GM10847 (cell line): ENCODE results near the gene PPM1H.

Source experiments
- POLR2A ChIP-seq: IDR thresholded peaks from 2 replicates; pipeline ENCODE4 v1.6.1; 2011; ENCODE audit not compliant: insufficient read length; ENCODE audit errors: extremely low read depth

Gene PPM1H

DNA sequence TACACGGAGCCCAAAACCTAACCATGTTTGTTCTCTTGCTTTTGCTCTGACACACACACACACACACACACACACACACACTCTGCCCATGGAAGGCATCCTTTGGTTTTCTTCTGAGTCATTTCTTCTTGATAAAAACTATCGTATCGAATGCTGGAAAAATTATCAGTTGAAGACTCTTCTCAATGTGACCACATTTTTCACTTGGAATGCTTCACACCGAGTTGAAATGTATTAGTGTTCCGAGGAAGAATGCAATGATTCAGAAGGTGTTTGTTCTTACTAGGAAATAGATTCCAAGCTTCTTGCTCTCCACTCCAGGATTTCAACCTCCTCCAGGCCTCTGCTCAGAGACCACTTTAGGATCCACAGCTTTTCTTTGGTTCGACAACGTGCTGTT is 242.1 kb downstream of the PPM1H start:
- TF ChIP-seq POLR2A = no peak

GRCh38 chr12:62691309-62691708 is 243.6 kb downstream of the PPM1H start:
- TF ChIP-seq POLR2A = no peak

- TF ChIP-seq POLR2A = no peak
Measured at GRCh38 chr12:62689042-62689839, 245.7 kb downstream of the PPM1H start.

DNA sequence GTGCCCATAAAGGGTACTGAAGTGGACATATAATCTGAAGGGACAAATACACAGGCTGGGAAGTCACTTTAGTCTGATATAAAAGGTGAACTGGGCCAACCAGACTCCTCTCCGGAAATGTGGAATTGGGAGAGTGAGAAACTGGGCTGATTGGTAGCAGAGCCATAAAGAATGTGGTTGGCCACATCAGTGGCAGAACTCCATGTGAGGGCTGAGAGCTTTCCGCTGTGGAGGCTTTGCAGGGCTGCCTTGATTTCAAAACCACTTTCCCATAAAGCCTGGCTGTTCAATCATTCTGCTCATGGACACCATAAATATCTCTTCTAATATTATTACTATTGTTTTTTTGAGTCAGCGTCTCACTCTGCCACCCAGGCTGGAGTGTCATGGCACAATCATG is 248.0 kb downstream of the PPM1H start:
- TF ChIP-seq POLR2A = no peak

- no peak for TF ChIP-seq POLR2A
Measured at GRCh38 chr12:62684570-62685295, 250.2 kb downstream of the PPM1H start.

DNA sequence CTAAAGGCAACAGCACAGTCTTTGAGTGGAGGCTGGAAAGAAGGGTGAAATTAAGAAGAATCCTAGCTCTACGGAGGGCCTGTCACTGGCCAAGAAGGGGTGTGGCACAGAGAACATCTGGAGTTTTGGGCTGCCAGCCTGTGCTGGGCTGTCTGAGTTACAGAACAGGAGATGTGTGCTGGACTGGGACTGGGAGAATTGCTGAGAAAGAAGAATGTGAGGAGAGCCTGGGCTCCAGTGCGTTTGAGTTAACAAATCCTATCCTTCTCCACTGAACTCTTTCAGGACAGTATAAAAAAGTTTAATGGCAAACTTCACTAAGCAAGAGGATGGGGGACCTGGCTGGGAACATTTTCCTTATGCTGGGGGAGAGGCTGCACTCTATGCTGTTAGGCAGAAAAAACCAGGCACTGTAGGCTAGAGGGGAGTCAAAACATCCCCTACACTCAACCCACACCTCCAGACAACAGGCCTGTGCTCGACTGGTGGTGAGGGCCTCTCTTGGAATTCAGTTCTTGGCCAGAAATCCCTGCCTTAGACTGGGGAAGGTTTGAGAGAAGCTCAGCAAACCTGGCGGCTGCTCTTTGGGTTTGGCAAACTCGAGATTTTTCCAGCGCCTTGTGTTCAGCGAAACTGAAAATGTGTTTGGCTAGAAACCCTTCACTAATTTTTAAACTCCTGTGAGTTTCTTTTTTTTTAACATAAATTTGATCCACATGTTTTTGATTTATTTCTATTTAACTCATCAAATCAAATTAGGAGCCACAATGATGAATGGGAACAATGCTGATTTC is 251.0 kb downstream of the PPM1H start:
- TF ChIP-seq POLR2A = no peak

- TF ChIP-seq POLR2A = no peak
Measured at GRCh38 chr12:62681306-62681705, 253.6 kb downstream of the PPM1H start.

DNA sequence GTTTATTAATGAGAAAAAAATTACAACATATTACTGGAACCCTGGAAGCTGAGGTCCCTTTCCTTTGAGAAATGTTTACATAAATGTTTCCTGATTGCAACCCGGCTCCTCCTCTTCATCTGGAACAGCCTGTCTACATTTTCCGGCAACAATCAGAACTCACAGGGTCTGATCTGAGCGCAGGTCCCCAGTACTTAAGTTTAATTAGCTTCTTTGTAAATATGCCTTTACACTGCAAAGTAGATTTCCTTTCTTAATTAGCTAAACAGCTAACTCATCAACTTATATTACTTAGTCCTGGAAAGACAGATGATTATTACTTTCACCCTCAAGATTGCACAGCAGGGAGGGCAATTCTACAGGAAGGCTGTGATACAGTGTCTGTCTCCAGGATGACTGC is 255.3 kb downstream of the PPM1H start:
- no peak for TF ChIP-seq POLR2A

- no peak for TF ChIP-seq POLR2A
Measured at GRCh38 chr12:62677355-62677754, 257.6 kb downstream of the PPM1H start.

- no peak for TF ChIP-seq POLR2A
Measured at GRCh38 chr12:62676521-62677307, 258.2 kb downstream of the PPM1H start.

- no peak for TF ChIP-seq POLR2A
Measured at GRCh38 chr12:62673028-62673815, 261.7 kb downstream of the PPM1H start.

DNA sequence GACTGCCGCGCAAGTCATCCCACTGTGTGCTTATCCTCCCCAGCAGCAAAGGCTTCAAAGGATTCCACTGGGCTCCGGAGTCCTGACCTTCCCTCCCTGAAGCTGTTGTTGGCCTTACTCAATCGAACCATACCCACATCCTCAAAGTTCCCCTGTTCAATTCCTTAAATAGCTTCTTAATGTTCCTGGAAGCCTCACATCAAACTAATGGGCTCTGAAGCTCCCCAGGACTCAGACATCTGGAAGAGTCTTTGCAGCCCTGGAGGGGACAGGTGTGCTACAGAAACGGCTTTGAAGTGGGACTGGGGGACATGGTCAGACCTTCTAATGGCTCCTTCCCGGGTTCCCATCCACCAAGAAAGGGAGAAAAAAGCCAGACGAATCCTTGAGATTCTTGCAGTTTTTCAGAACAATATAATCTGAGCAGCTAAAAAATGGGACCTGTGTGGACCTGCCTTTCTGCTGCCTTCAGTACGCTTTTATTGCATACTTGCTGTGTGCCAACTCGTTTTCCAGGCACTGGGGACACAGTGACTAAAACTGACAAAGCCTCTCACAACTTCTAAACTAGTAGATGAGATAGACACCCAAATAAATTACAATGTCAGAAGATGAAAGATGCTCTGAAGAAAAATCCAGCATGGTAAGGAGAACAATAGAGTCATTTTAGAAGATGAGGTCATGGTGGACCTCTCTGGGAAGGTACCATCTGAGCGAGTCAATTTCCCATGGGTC is 263.8 kb downstream of the PPM1H start:
- no peak for TF ChIP-seq POLR2A

- no peak for TF ChIP-seq POLR2A
Measured at GRCh38 chr12:62668782-62669181, 266.2 kb downstream of the PPM1H start.
